Measurements from ENCODE around the gene MARK1. TPM values are rescaled to one million over a fixed set of nuclear protein-coding genes. Genes with fewer than 3 reads are reported as not detected.

MARK1 gene
- total and polyA plus RNA-seq, 2 donors (not counting 1 experiment from before 2014, with no cell fraction given), result 0.52 to 3.8 TPM

- Mint-ChIP-seq H3K4me3 (no peak overlapping the region), H3K27ac (no peak overlapping the region), H3K4me1 (peaks cover 6% of the 10 kb centered on the region), H3K27me3 (no peaks in the 10 kb centered on the region), H3K9me3 (ENCODE audit: insufficient read depth) (no peaks in the 10 kb centered on the region)
- ChIA-PET POLR2A (no interaction called here), CTCF (interaction anchor here (0.6 kb wide), 1 partner anchor 9 kb away, joined by 3 read pairs; no protein-coding TSS in a partner anchor)
- intact Hi-C loops (cut with micrococcal nuclease), result no loop called here
- no peaks in the 10 kb centered on the region for H3K27me3 ChIP-seq (replicated peaks in 1 of 4; ENCODE audit: control extremely low read depth in 1 of 4, control insufficient read depth in 3 of 4, insufficient read depth in 4 of 4, low read length in 3 of 4)
- H3K79me2 ChIP-seq (ENCODE audit: control insufficient read depth, insufficient read depth, low read length), result no peaks in the 10 kb centered on the region
- no peak for TF ChIP-seq EZH2 (IDR thresholded peaks at IDR 0.05; ENCODE audit: borderline replicate concordance, insufficient read depth, low read depth, low read length, poor library complexity, severe bottlenecking)
- TF ChIP-seq, protein P1, sequence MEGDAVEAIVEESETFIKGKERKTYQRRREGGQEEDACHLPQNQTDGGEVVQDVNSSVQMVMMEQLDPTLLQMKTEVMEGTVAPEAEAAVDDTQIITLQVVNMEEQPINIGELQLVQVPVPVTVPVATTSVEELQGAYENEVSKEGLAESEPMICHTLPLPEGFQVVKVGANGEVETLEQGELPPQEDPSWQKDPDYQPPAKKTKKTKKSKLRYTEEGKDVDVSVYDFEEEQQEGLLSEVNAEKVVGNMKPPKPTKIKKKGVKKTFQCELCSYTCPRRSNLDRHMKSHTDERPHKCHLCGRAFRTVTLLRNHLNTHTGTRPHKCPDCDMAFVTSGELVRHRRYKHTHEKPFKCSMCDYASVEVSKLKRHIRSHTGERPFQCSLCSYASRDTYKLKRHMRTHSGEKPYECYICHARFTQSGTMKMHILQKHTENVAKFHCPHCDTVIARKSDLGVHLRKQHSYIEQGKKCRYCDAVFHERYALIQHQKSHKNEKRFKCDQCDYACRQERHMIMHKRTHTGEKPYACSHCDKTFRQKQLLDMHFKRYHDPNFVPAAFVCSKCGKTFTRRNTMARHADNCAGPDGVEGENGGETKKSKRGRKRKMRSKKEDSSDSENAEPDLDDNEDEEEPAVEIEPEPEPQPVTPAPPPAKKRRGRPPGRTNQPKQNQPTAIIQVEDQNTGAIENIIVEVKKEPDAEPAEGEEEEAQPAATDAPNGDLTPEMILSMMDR (IDR thresholded peaks at IDR 0.05), result no peak
- no peaks in the 10 kb centered on the region for H3K9me3 ChIP-seq (ENCODE audit: control extremely low read depth in 1 of 3, control insufficient read depth in 2 of 3, insufficient read depth in 1 of 3, low read length in 2 of 3)
- no peak overlapping the region for H2AFZ ChIP-seq (ENCODE audit: insufficient read depth, low read depth, low read length, poor library complexity, severe bottlenecking)
- no peak overlapping the region for H3K27ac ChIP-seq (ENCODE audit: low read length in 2 of 2)
- H3K9ac ChIP-seq (ENCODE audit: low read length), result no peak overlapping the region
- no peak for DNase-seq
- peaks cover 0 to 4% of the 10 kb centered on the region in 2 donors for H3K4me1 ChIP-seq (ENCODE audit: control insufficient read depth in 2 of 2, insufficient read depth in 2 of 2, low read length in 2 of 2)
- no peaks in the 10 kb centered on the region for H3K36me3 ChIP-seq (replicated peaks in 1 of 2; ENCODE audit: control extremely low read depth in 1 of 2, control insufficient read depth in 1 of 2, extremely low read depth in 1 of 2, insufficient read depth in 2 of 2, low read length in 1 of 2)
- no peak overlapping the region for H3K4me2 ChIP-seq (replicated peaks; ENCODE audit: low read depth, low read length, poor library complexity, severe bottlenecking)
- ATAC-seq (ENCODE audit: low read depth), result no peak
- WGBS (ENCODE audit: insufficient coverage), result 83% methylated on average over 1 of the region's 2 CpGs
- H4K20me1 ChIP-seq (ENCODE audit: control insufficient read depth, insufficient read depth, low read length, poor library complexity, severe bottlenecking), result no peaks in the 10 kb centered on the region
- H3K4me3 ChIP-seq (ENCODE audit: control extremely low read depth in 1 of 5, extremely low read depth in 1 of 5, insufficient read depth in 1 of 5, low read depth in 2 of 5, low read length in 4 of 5), result no peak overlapping the region
These were observed 172.7 kb downstream of the MARK1 start for GRCh38 chr1:220700556-220701179.

DNA sequence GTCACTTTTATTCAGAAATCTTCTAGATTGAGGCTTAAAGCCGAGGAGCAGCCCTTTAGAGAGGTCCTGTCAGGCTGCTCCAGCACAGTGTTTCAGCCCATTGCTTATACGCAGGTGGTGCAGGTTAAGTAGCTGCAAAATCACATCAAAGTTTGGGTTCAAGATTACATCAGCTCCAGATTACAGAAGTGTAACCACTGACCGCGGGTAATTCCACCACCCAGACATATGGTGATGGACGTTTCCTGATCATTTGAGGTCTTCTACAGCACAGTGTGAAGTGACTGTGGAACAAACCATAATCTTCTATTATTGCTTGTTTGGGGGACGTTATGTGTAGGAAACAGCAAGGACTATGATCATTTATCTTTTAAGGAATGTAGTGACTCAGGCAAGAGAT lies 174.0 kb downstream of the MARK1 start:
- ATAC-seq (ENCODE audit: low read depth), result peak; percentile 28
- CTCF ChIA-PET, result interaction anchor here (1.9 to 2.7 kb wide), 3 partner anchors 9 to 74 kb away, joined by 8 to 10 read pairs (median 8); no protein-coding TSS in a partner anchor
- WGBS (ENCODE audit: insufficient coverage), result 69% methylated on average over 3 of the region's 6 CpGs

More for the DNA sequence above, 174.0 kb downstream of the MARK1 start:
- peaks cover 10% of the 10 kb centered on the region for H3K4me1 Mint-ChIP-seq
- no peaks in the 10 kb centered on the region for H3K27me3 Mint-ChIP-seq
- H3K9me3 Mint-ChIP-seq (ENCODE audit: insufficient read depth), result no peaks in the 10 kb centered on the region
- no peak overlapping the region for H3K27ac Mint-ChIP-seq
- Histone ChIP-seq H2AFZ (ENCODE audit: insufficient read depth, low read depth, low read length, poor library complexity, severe bottlenecking) (no peak overlapping the region), H3K27ac (ENCODE audit: low read length in 2 of 2) (no peak overlapping the region), H3K27me3 (replicated peaks in 1 of 4; ENCODE audit: control extremely low read depth in 1 of 4, control insufficient read depth in 3 of 4, insufficient read depth in 4 of 4, low read length in 3 of 4) (no peaks in the 10 kb centered on the region), H3K4me2 (replicated peaks; ENCODE audit: low read depth, low read length, poor library complexity, severe bottlenecking) (no peak overlapping the region), H3K4me1 (ENCODE audit: control insufficient read depth in 2 of 2, insufficient read depth in 2 of 2, low read length in 2 of 2) (peaks cover 0 to 4% of the 10 kb centered on the region in 2 donors), H3K36me3 (replicated peaks in 1 of 2; ENCODE audit: control extremely low read depth in 1 of 2, control insufficient read depth in 1 of 2, extremely low read depth in 1 of 2, insufficient read depth in 2 of 2, low read length in 1 of 2) (no peaks in the 10 kb centered on the region), H3K79me2 (ENCODE audit: control insufficient read depth, insufficient read depth, low read length) (no peaks in the 10 kb centered on the region), H4K20me1 (ENCODE audit: control insufficient read depth, insufficient read depth, low read length, poor library complexity, severe bottlenecking) (no peaks in the 10 kb centered on the region), H3K9ac (ENCODE audit: low read length) (no peak overlapping the region), H3K4me3 (ENCODE audit: control extremely low read depth in 1 of 5, extremely low read depth in 1 of 5, insufficient read depth in 1 of 5, low read depth in 2 of 5, low read length in 4 of 5) (no peak overlapping the region), H3K9me3 (ENCODE audit: control extremely low read depth in 1 of 3, control insufficient read depth in 2 of 3, insufficient read depth in 1 of 3, low read length in 2 of 3) (no peaks in the 10 kb centered on the region)
- DNase-seq, result no peak
- TF ChIP-seq, protein P1 (IDR thresholded peaks at IDR 0.05), result no peak
- TF ChIP-seq EZH2 (IDR thresholded peaks at IDR 0.05; ENCODE audit: borderline replicate concordance, insufficient read depth, low read depth, low read length, poor library complexity, severe bottlenecking), result no peak
- no peak overlapping the region for H3K4me3 Mint-ChIP-seq
- intact Hi-C loops (cut with micrococcal nuclease), result no loop called here
- POLR2A ChIA-PET, result no interaction called here

All from B cell (primary cell).